Mammary epithelial cell (primary cell): Measurements from ENCODE around the gene KIRREL3.

Source experiments
- CTCF ChIP-seq, 2 donors: IDR thresholded peaks in 1 of 2; conservative IDR thresholded peaks in 1 of 2; 2 replicates each; pipeline ENCODE4 v1.5.1; 2011 to 2012; ENCODE audit warnings: inconsistent platforms in 2 of 2, low read length in 2 of 2, mild to moderate bottlenecking in 2 of 2, control low read depth in 1 of 2, low read depth in 1 of 2; ENCODE audit not compliant: insufficient read depth in 1 of 2; ENCODE audit errors: extremely low read depth in 1 of 2
- EZH2 ChIP-seq: IDR thresholded peaks from 2 replicates; pipeline ENCODE4 v1.6.1; 2012; ENCODE audit warnings: low read length, inconsistent platforms, borderline replicate concordance

GRCh38 chr11:126411971-126412381, 588.6 kb downstream of the KIRREL3 start:
- TF ChIP-seq CTCF (conservative IDR thresholded peaks at IDR 0.05 in 1 of 2, IDR thresholded peaks at IDR 0.05 in 1 of 2; ENCODE audit: extremely low read depth in 1 of 2, insufficient read depth in 1 of 2, low read depth in 1 of 2, low read length in 2 of 2) (no peak), EZH2 (no peak)
